Loucy (cell line): Measurements from ENCODE around the gene HS3ST5.
"Not testable (repeated sequence)": the region's sequence is repeated elsewhere in the genome, so short reads cannot be mapped to it uniquely, and the experiment has no call there.

Source experiments
- CTCF ChIP-seq: fragments of 200-600 bp; sonication (generic); conservative IDR thresholded peaks from 2 replicates; pipeline ENCODE4 v1.5.1; 2014; ENCODE audit warnings: mild to moderate bottlenecking, antibody characterized with exemption, low read length
- EZH2phosphoT487 ChIP-seq: fragments of 200-600 bp; IDR thresholded peaks from 2 replicates; pipeline ENCODE4 v1.6.1; 2018; ENCODE audit warnings: antibody characterized with exemption, mild to moderate bottlenecking, moderate library complexity, borderline replicate concordance

GRCh38 chr6:114011486-114011885 lies 331.3 kb downstream of the HS3ST5 start:
- TF ChIP-seq CTCF, EZH2phosphoT487: not testable (repeated sequence)
